PC-9 (cell line): ENCODE measurements around the gene TMEM37. TPM values are rescaled to one million over a fixed set of nuclear protein-coding genes. Genes with fewer than 3 reads are reported as not detected.

Source experiments
- BruUV-seq: library from RNA; stranded (reverse); fragments of 400-500 nt; replicated peaks from 2 replicates; lab custom pipeline; 2021; lab: Mats Ljungman, UMichigan
- CTCF ChIA-PET: fragments of 300-600 bp; sonication (Branson Sonifier 250); formaldehyde crosslinking; loops from one replicate; lab custom pipeline; 2022; ENCODE audit warnings: antibody characterized with exemption; lab: Charles Lee
- POLR2A ChIA-PET: fragments of 300-600 bp; sonication (Branson Sonifier 250); formaldehyde crosslinking; loops from one replicate; lab custom pipeline; 2022; ENCODE audit warnings: antibody characterized with exemption; ENCODE audit not compliant: unreplicated experiment; lab: Charles Lee
- DNase-seq, 2 experiments: peaks; one replicate each; pipeline versions ENCODE4 v3.0.0 to v3.0.0-alpha.2; 2015 to 2022; ENCODE audit warnings: mixed read lengths in 1 of 2
- H2AFZ ChIP-seq: fragments of 200-600 bp; sonication (generic); 2 replicates; pipeline ENCODE4 v1.8.1; 2017; ENCODE audit warnings: antibody characterized with exemption
- H3F3A ChIP-seq: fragments of 200-600 bp; sonication (generic); 2 replicates; pipeline ENCODE4 v1.8.1; 2017; ENCODE audit warnings: antibody characterized with exemption, mild to moderate bottlenecking, low read depth; ENCODE audit not compliant: insufficient read depth
- H3K27ac ChIP-seq: fragments of 200-600 bp; sonication (generic); 2 replicates; pipeline ENCODE4 v1.6.1; 2016; ENCODE audit warnings: mixed run types
- H3K27me3 ChIP-seq: fragments of 200-600 bp; sonication (generic); 2 replicates; pipeline ENCODE4 v1.6.1; 2016; ENCODE audit warnings: low read depth, mixed run types; ENCODE audit not compliant: insufficient read depth
- H3K36me3 ChIP-seq: fragments of 200-600 bp; sonication (generic); 2 replicates; pipeline ENCODE4 v1.6.1; 2016; ENCODE audit warnings: low read depth, mixed run types
- H3K4me1 ChIP-seq: fragments of 200-600 bp; sonication (generic); replicated peaks from 2 replicates; pipeline ENCODE4 v1.6.1; 2016; ENCODE audit warnings: mixed run types; ENCODE audit not compliant: insufficient read depth
- H3K4me2 ChIP-seq: fragments of 200-600 bp; sonication (generic); 2 replicates; pipeline ENCODE4 v1.6.1; 2017; ENCODE audit warnings: mixed run types
- H3K4me3 ChIP-seq: fragments of 200-600 bp; sonication (generic); 2 replicates; pipeline ENCODE4 v1.6.1; 2016; ENCODE audit warnings: mixed run types
- H3K79me2 ChIP-seq: fragments of 200-600 bp; sonication (generic); 2 replicates; pipeline ENCODE4 v1.6.1; 2017; ENCODE audit warnings: low read depth, mixed run types
- H3K9me2 ChIP-seq: fragments of 200-600 bp; sonication (generic); 2 replicates; pipeline ENCODE4 v1.8.1; 2017; ENCODE audit warnings: mild to moderate bottlenecking; ENCODE audit not compliant: insufficient read depth
- H3K9me3 ChIP-seq: fragments of 200-600 bp; sonication (generic); 2 replicates; pipeline ENCODE4 v1.8.1; 2016; ENCODE audit warnings: low read depth; ENCODE audit not compliant: insufficient read depth
- H4K20me1 ChIP-seq: fragments of 200-600 bp; sonication (generic); 2 replicates; pipeline ENCODE4 v1.8.1; 2017; ENCODE audit not compliant: insufficient read depth
- EZH2 ChIP-seq: fragments of 200-600 bp; sonication (generic); IDR thresholded peaks from 2 replicates; pipeline ENCODE4 v1.8.0; 2017; ENCODE audit warnings: antibody characterized with exemption, low read depth
- intact Hi-C: fragments of 100-400 bp; cut with micrococcal nuclease; formaldehyde crosslinking; loops from one replicate; pipeline ENCODE4 v1.10.0; 2022; ENCODE audit not compliant: unreplicated experiment
- total RNA-seq: library from RNA; stranded (reverse); gene quantifications from 2 replicates; pipeline ENCODE4 v1.2.3, GENCODE V29; 2021
- TF ChIP-seq, protein P1 (sequence below): fragments of 200-600 bp; sonication (generic); conservative IDR thresholded peaks from 2 replicates; pipeline ENCODE4 v1.6.1; 2017; ENCODE audit warnings: mixed run types, antibody characterized with exemption, mild to moderate bottlenecking, moderate library complexity

Gene TMEM37
- total RNA-seq, 1 experiment from 2014 or later: 1.2 TPM

DNA sequence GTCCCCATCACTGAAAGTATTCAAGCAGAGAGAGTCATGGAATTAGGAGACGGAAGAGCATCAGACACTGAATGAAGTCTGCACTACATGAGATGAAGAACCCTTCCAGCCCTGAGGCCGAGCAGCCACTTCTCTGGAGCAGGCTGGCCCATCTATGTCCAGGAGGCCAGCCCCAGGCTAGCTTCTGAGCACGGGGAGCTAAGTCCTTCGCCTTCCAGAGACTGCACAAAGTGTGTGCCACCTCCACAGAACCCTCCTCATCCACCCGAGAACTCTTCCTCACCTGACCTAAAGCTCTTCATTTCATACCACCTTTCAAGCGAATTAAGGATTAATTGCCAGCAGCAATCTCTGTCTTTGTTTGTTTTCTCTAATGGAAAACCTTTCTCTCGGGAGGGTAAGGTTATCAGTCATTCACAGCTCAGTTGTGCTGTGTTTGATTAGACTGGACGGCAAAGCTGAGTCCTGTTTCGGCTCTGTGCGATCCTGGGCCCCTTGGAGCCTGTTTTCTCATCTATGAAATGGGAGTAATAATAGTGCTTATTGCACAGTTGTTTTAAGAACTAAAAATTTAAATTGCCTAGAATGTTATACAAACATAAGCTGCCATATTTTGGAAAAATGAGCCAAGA lies 54.7 kb downstream of the TMEM37 start:
- BruUV-seq: no TSS peak
- Histone ChIP-seq H3K4me2 (no peak overlapping the region), H3K36me3 (no peaks in the 10 kb centered on the region), H2AFZ (no peak overlapping the region), H4K20me1 (no peaks in the 10 kb centered on the region), H3K4me3 (no peak overlapping the region), H3K9me3 (no peaks in the 10 kb centered on the region), H3F3A (peaks cover 5% of the 10 kb centered on the region; the same call in 1 of the 2 replicates), H3K79me2 (no peaks in the 10 kb centered on the region), H3K27ac (no peak overlapping the region), H3K9me2 (no peaks in the 10 kb centered on the region), H3K27me3 (no peaks in the 10 kb centered on the region), H3K4me1 (peaks cover 15% of the 10 kb centered on the region)
- ChIA-PET CTCF (no interaction called here), POLR2A (no interaction called here)
- DNase-seq: no peak
- intact Hi-C loops: no loop called here
- TF ChIP-seq EZH2: no peak
- TF ChIP-seq, protein P1, sequence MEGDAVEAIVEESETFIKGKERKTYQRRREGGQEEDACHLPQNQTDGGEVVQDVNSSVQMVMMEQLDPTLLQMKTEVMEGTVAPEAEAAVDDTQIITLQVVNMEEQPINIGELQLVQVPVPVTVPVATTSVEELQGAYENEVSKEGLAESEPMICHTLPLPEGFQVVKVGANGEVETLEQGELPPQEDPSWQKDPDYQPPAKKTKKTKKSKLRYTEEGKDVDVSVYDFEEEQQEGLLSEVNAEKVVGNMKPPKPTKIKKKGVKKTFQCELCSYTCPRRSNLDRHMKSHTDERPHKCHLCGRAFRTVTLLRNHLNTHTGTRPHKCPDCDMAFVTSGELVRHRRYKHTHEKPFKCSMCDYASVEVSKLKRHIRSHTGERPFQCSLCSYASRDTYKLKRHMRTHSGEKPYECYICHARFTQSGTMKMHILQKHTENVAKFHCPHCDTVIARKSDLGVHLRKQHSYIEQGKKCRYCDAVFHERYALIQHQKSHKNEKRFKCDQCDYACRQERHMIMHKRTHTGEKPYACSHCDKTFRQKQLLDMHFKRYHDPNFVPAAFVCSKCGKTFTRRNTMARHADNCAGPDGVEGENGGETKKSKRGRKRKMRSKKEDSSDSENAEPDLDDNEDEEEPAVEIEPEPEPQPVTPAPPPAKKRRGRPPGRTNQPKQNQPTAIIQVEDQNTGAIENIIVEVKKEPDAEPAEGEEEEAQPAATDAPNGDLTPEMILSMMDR: no peak

DNA sequence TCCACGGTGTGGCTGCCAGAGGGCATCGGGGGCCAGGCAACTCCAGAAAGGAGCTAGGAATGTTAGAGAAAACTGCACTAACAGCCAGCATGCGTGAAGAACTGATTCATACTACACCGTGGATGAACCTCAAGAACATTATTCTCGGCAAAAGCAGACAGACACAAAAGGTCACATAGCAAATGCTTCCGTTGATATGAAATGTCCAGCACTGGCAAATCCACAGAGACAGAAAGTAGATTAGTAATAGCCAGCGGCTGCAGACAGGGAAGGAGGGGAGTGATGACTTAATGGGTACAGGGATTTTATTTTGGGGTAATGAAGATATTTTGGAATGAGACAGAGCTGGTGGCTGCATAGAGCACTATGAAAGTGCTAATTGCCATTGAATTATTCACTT lies 55.2 kb downstream of the TMEM37 start:
- intact Hi-C loops: no loop called here
- H3K4me1 ChIP-seq: peaks cover 20% of the 10 kb centered on the region
- no peak for DNase-seq
- no peaks in the 10 kb centered on the region for H3K27me3 ChIP-seq
- no peak overlapping the region for H3K4me2 ChIP-seq
- no peaks in the 10 kb centered on the region for H3K36me3 ChIP-seq
- no peak for TF ChIP-seq EZH2
- TF ChIP-seq, protein P1: no peak
- no peak overlapping the region for H3K4me3 ChIP-seq
- H3K9me2 ChIP-seq: no peaks in the 10 kb centered on the region
- CTCF ChIA-PET: no interaction called here
- peaks cover 11% of the 10 kb centered on the region for H3F3A ChIP-seq
- H4K20me1 ChIP-seq: no peaks in the 10 kb centered on the region
- H3K79me2 ChIP-seq: no peaks in the 10 kb centered on the region
- no TSS peak for BruUV-seq
- H3K27ac ChIP-seq: no peak overlapping the region
- POLR2A ChIA-PET: no interaction called here
- no peaks in the 10 kb centered on the region for H3K9me3 ChIP-seq
- no peak overlapping the region for H2AFZ ChIP-seq

DNA sequence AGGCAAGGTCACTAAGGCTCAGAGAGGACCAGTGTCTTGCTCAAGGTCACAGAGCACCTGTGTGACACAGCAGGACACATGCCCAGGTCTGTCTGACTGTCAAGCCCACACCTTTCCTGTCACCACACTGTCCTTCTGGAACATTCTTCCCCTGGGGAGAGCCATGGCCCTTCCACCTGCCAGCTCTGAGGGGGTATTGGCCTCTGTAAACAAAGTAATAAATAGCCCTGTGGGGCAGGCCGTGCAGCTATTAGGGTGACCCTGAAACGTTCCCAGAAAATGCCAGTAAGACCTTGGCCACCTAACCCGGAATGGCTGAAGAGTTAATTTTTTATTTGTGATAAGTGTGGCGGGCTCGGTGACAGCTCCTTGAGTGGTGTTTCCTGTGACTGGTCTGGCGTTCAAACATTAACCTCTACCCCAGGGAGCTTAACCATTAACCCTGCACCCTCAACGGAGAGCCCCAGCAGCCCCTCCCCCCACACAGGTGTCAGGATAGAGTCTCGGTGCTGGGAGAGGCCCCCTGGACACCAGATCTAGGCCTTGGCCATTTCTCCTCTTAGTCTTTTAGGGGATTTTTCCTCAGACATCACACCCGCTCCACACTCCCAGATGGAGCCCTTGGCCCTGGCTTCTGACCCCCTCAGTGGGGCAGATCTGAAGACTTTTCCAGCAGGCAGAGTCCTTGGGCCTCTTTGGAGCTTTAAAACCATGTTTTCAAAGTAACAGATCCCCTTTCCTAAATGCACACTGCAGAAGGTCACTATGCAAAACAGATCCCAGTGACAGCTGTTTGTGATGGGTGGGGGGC lies 56.0 kb downstream of the TMEM37 start:
- Histone ChIP-seq H3F3A (peaks cover 16% of the 10 kb centered on the region), H3K4me1 (peaks cover 28% of the 10 kb centered on the region), H3K4me2 (no peak overlapping the region), H3K36me3 (no peaks in the 10 kb centered on the region), H3K27me3 (no peaks in the 10 kb centered on the region), H3K9me2 (no peaks in the 10 kb centered on the region), H3K79me2 (no peaks in the 10 kb centered on the region), H3K9me3 (no peaks in the 10 kb centered on the region), H4K20me1 (no peaks in the 10 kb centered on the region), H3K27ac (no peak overlapping the region), H2AFZ (no peak overlapping the region), H3K4me3 (no peak overlapping the region)
- ChIA-PET POLR2A (no interaction called here), CTCF (no interaction called here)
- DNase-seq: no peak
- BruUV-seq: no TSS peak
- TF ChIP-seq, protein P1: no peak
- no peak for TF ChIP-seq EZH2
- intact Hi-C loops: no loop called here

Other genes with a start within 250 kb of the TMEM37 start
- gene STEAP3, start 208.0 kb upstream of the TMEM37 start, total RNA-seq: 23.0 and 26.3 TPM in 2 replicates
- 11.5 and 12.7 TPM in 2 replicates for gene C2orf76, start 65.0 kb upstream of the TMEM37 start, total RNA-seq
- 128 and 265 TPM in 2 replicates for gene DBI, start 64.9 kb upstream of the TMEM37 start, total RNA-seq
- gene SCTR, start 92.6 kb downstream of the TMEM37 start, total RNA-seq: not detected in 2 replicates
- not detected in 2 replicates for gene CFAP221, start 112.6 kb downstream of the TMEM37 start, total RNA-seq
- 18.2 and 18.4 TPM in 2 replicates for gene TMEM177, start 247.3 kb downstream of the TMEM37 start, total RNA-seq